ENCODE data around the gene NPFFR2. TPM values are rescaled to one million over a fixed set of nuclear protein-coding genes. Genes with fewer than 3 reads are reported as not detected.

NPFFR2 gene
- total and polyA plus RNA-seq, 9 of the 15 experiments (the other 6 are each of a cell fraction or from before 2014, with no cell fraction given), result 0.15 to 0.98 (median 0.48) TPM

GRCh38 chr4:72128741-72129140 is 96.9 kb downstream of the NPFFR2 start:
- no peaks in the 10 kb centered on the region for H3K36me3 ChIP-seq (ENCODE audit: control insufficient read depth, insufficient read depth, low read length)
- no peak for TF ChIP-seq TGIF2 (CRISPR knock-in tag; IDR thresholded peaks at IDR 0.05)
- TF ChIP-seq MYBL2 (IDR thresholded peaks at IDR 0.05; ENCODE audit: low read depth), result no peak
- TF ChIP-seq MYBL2 (CRISPR knock-in tag; IDR thresholded peaks at IDR 0.05; ENCODE audit: borderline replicate concordance), result no peak
- TF ChIP-seq RHOXF2B (CRISPR knock-in tag; conservative IDR thresholded peaks at IDR 0.05), result no peak
- TF ChIP-seq PML (IDR thresholded peaks at IDR 0.05; ENCODE audit: low read length), result no peak
- no peak for TF ChIP-seq CHD1 (IDR thresholded peaks at IDR 0.05; ENCODE audit: low read length)
- TF ChIP-seq, protein P1, sequence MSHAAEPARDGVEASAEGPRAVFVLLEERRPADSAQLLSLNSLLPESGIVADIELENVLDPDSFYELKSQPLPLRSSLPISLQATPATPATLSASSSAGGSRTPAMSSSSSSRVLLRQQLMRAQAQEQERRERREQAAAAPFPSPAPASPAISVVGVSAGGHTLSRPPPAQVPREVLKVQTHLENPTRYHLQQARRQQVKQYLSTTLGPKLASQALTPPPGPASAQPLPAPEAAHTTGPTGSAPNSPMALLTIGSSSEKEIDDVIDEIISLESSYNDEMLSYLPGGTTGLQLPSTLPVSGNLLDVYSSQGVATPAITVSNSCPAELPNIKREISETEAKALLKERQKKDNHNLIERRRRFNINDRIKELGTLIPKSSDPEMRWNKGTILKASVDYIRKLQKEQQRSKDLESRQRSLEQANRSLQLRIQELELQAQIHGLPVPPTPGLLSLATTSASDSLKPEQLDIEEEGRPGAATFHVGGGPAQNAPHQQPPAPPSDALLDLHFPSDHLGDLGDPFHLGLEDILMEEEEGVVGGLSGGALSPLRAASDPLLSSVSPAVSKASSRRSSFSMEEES (CRISPR knock-in tag; IDR thresholded peaks at IDR 0.05), result no peak
- TF ChIP-seq CBFA2T2 (conservative IDR thresholded peaks at IDR 0.05), result no peak
- no peak for TF ChIP-seq HNRNPH1 (optimal IDR thresholded peaks at IDR 0.05; ENCODE audit: low read depth, low read length)
- TF ChIP-seq RAD21 (CRISPR knock-in tag; conservative IDR thresholded peaks at IDR 0.05 in 1 of 2, IDR thresholded peaks at IDR 0.05 in 1 of 2), result no peak
- no peak for TF ChIP-seq FOXM1 (IDR thresholded peaks at IDR 0.05; ENCODE audit: low read depth)
- TF ChIP-seq FOXM1 (CRISPR knock-in tag; IDR thresholded peaks at IDR 0.05; ENCODE audit: low read depth), result no peak
- no peak for ATAC-seq
- H3K4me3 ChIP-seq, result no peak overlapping the region
- DNase-seq (ENCODE audit: extremely low read depth in 1 of 4, low spot score in 3 of 4), result no peak
- H3K9ac ChIP-seq (ENCODE audit: insufficient read depth in 1 of 2, low read depth in 2 of 2, low read length in 2 of 2), result no peak overlapping the region
- no peaks in the 10 kb centered on the region for H3K4me1 ChIP-seq (replicated peaks in 1 of 2; ENCODE audit: control insufficient read depth in 2 of 2, insufficient read depth in 2 of 2, low read length in 2 of 2)
- in situ Hi-C loops (cut with MboI), result no loop called here
- H3K9me1 ChIP-seq (ENCODE audit: control insufficient read depth, insufficient read depth, low read length), result no peaks in the 10 kb centered on the region
- H3K9me3 ChIP-seq (replicated peaks; ENCODE audit: control insufficient read depth, insufficient read depth, low read depth, low read length), result no peaks in the 10 kb centered on the region
- intact Hi-C loops (cut with micrococcal nuclease), result no loop called here
- H3K27me3 ChIP-seq (ENCODE audit: control insufficient read depth in 2 of 2, insufficient read depth in 2 of 2, low read length in 2 of 2), result no peaks in the 10 kb centered on the region; a peak in 1 of 5 replicates
- no peak overlapping the region for H2AFZ ChIP-seq (ENCODE audit: low read depth, low read length)
- no peak for FAIRE-seq
- H3K4me2 ChIP-seq (ENCODE audit: insufficient read depth, low read length), result no peak overlapping the region
- no TSS peak for BruUV-seq (replicated peaks)
- POLR2A ChIA-PET, result no interaction called here
- H3K79me2 ChIP-seq (ENCODE audit: control insufficient read depth, insufficient read depth, low read length), result no peaks in the 10 kb centered on the region
- CTCF ChIA-PET (ENCODE audit: low intra/inter-chr PET ratio), result no interaction called here
- no peaks in the 10 kb centered on the region for H4K20me1 ChIP-seq (replicated peaks; ENCODE audit: control insufficient read depth, insufficient read depth, low read length)
- no peak overlapping the region for H3K27ac ChIP-seq (ENCODE audit: extremely low read depth, low read depth, low read length)
